K562 (cell line): ENCODE measurements around the gene MET. TPM values are rescaled to one million over a fixed set of nuclear protein-coding genes. Genes with fewer than 3 reads are reported as not detected.

Source experiments
- CBFB ChIP-seq: sonication (generic); formaldehyde crosslinking; IDR thresholded peaks from 2 replicates; pipeline ENCODE4 v1.4.0; 2020; ENCODE audit warnings: mild to moderate bottlenecking, missing genetic modification reagents
- DACH1 ChIP-seq: fragments of 450-650 bp; IDR thresholded peaks from 2 replicates; pipeline ENCODE4 v1.6.1; 2018; ENCODE audit not compliant: partially characterized antibody
- MAFF ChIP-seq: IDR thresholded peaks from 2 replicates; pipeline ENCODE4 v1.6.1; 2012; ENCODE audit warnings: low read length, improper control_type of control experiment
- RCOR1 ChIP-seq, 2 experiments: IDR thresholded peaks; 2 replicates each; pipeline ENCODE4 v1.6.1; 2012; ENCODE audit warnings: low read depth in 2 of 2, low read length in 2 of 2, borderline replicate concordance in 1 of 2, improper control_type of control experiment in 1 of 2
- RHOXF2B ChIP-seq: fragments of 250-450 bp; sonication (Bioruptor Pico); conservative IDR thresholded peaks from 2 replicates; pipeline ENCODE4 v1.5.1; 2021
- TAF1 ChIP-seq: IDR thresholded peaks from 2 replicates; pipeline ENCODE4 v1.6.1; 2011; ENCODE audit warnings: mild to moderate bottlenecking, low read length, moderate library complexity; ENCODE audit not compliant: insufficient read depth, control insufficient read depth, severe bottlenecking; ENCODE audit errors: extremely low read depth
- ZFP1 ChIP-seq: fragments of 450-650 bp; formaldehyde crosslinking; IDR thresholded peaks from 2 replicates; pipeline ENCODE4 v1.4.0; 2020; ENCODE audit warnings: mild to moderate bottlenecking, mixed read lengths
- polyA plus RNA-seq, 8 experiments: library from polyadenylated mRNA; depleted of rRNA in 4 of 8; stranded (reverse) in 5 of 8; unstranded in 3 of 8; fragments of >200 nt; fragmentation: Nextera tagmentation in 2 of 8; fragmentation: Illumina TruSeq in 1 of 8; extraction: Ambion mirVana in 2 of 8; extraction: Trizol in 1 of 8; gene quantifications; 2 replicates each; pipeline versions ENCODE4 v1.2.1 to v1.2.3, GENCODE V29; 2011 to 2014; ENCODE audit warnings: inconsistent platforms in 1 of 8, missing spikeins in 1 of 8
- total RNA-seq, 7 experiments: library from RNA; depleted of rRNA in 6 of 7; stranded (reverse); fragments of >200 nt in 6 of 7; fragmentation: Illumina TruSeq in 2 of 7; extraction: Trizol in 2 of 7; gene quantifications; 2 replicates each; pipeline versions ENCODE4 v1.2.1 to v1.2.3, GENCODE V29; 2011 to 2021; ENCODE audit warnings: low replicate concordance in 1 of 7
- TF ChIP-seq, protein P1 (sequence below): fragments of 450-650 bp; formaldehyde crosslinking; IDR thresholded peaks from 2 replicates; pipeline ENCODE4 v1.4.0; 2020; ENCODE audit warnings: mild to moderate bottlenecking, moderate library complexity
- TF ChIP-seq, protein P2 (sequence below): fragments of 250-450 bp; sonication (Bioruptor Pico); IDR thresholded peaks from 2 replicates; pipeline ENCODE4 v1.4.0; 2020; ENCODE audit warnings: borderline replicate concordance
- TF ChIP-seq, protein P3 (sequence below), 2 experiments: fragments of 450-650 bp; IDR thresholded peaks; 2 replicates each; pipeline ENCODE4 v1.6.1; 2018; ENCODE audit warnings: mild to moderate bottlenecking in 2 of 2, low read depth in 1 of 2; ENCODE audit not compliant: partially characterized antibody in 2 of 2
- TF ChIP-seq, protein P4 (sequence below): fragments of 250-450 bp; sonication (Bioruptor Pico); IDR thresholded peaks from 2 replicates; pipeline ENCODE4 v1.4.0; 2020; ENCODE audit warnings: mild to moderate bottlenecking

MET gene
- total and polyA plus RNA-seq, 9 of the 15 experiments (the other 6 are each of a cell fraction or from before 2014, with no cell fraction given) = 0.84 to 2.4 (median 1.1) TPM

DNA sequence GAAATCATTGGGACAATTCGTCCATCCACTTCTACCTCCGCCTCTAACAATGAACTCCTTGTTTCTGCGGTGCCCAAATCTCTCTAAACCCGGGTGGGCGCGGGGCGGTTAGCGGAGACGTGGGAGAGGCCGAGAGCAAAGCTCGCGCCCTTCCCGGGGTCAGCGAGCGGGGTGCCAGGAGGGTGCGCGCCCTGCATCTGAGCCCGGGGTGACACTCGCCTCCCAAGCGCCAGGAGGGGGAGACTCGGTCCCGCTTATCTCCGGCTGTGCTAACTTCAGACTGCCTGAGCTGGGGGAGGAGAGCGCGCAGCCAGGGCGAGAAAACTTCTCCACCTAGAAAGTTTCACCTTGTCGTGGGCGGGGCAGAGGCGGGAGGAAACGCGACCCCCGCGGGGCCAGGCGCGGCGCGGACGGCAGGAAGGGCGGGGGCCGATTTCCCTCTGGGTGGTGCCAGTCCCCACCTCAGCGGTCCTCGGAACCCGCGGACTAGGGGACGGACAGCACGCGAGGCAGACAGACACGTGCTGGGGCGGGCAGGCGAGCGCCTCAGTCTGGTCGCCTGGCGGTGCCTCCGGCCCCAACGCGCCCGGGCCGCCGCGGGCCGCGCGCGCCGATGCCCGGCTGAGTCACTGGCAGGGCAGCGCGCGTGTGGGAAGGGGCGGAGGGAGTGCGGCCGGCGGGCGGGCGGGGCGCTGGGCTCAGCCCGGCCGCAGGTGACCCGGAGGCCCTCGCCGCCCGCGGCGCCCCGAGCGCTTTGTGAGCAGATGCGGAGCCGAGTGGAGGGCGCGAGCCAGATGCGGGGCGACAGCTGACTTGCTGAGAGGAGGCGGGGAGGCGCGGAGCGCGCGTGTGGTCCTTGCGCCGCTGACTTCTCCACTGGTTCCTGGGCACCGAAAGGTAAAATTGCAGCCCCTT is at the start of gene MET (continued):
- no peak for TF ChIP-seq CBFB
- TF ChIP-seq, protein P1, sequence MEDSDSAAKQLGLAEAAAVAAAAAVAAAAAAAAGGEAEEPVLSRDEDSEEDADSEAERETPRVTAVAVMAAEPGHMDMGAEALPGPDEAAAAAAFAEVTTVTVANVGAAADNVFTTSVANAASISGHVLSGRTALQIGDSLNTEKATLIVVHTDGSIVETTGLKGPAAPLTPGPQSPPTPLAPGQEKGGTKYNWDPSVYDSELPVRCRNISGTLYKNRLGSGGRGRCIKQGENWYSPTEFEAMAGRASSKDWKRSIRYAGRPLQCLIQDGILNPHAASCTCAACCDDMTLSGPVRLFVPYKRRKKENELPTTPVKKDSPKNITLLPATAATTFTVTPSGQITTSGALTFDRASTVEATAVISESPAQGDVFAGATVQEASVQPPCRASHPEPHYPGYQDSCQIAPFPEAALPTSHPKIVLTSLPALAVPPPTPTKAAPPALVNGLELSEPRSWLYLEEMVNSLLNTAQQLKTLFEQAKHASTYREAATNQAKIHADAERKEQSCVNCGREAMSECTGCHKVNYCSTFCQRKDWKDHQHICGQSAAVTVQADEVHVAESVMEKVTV (CRISPR knock-in tag) = peak; percentile 82
- no peak for TF ChIP-seq RHOXF2B (CRISPR knock-in tag)
- TF ChIP-seq, protein P2, sequence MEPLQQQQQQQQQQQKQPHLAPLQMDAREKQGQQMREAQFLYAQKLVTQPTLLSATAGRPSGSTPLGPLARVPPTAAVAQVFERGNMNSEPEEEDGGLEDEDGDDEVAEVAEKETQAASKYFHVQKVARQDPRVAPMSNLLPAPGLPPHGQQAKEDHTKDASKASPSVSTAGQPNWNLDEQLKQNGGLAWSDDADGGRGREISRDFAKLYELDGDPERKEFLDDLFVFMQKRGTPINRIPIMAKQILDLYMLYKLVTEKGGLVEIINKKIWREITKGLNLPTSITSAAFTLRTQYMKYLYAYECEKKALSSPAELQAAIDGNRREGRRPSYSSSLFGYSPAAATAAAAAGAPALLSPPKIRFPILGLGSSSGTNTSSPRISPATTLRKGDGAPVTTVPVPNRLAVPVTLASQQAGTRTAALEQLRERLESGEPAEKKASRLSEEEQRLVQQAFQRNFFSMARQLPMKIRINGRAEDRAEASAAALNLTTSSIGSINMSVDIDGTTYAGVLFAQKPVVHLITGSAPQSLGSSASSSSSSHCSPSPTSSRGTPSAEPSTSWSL (CRISPR knock-in tag) = no peak
- TF ChIP-seq MAFF = no peak
- TF ChIP-seq, protein P3, sequence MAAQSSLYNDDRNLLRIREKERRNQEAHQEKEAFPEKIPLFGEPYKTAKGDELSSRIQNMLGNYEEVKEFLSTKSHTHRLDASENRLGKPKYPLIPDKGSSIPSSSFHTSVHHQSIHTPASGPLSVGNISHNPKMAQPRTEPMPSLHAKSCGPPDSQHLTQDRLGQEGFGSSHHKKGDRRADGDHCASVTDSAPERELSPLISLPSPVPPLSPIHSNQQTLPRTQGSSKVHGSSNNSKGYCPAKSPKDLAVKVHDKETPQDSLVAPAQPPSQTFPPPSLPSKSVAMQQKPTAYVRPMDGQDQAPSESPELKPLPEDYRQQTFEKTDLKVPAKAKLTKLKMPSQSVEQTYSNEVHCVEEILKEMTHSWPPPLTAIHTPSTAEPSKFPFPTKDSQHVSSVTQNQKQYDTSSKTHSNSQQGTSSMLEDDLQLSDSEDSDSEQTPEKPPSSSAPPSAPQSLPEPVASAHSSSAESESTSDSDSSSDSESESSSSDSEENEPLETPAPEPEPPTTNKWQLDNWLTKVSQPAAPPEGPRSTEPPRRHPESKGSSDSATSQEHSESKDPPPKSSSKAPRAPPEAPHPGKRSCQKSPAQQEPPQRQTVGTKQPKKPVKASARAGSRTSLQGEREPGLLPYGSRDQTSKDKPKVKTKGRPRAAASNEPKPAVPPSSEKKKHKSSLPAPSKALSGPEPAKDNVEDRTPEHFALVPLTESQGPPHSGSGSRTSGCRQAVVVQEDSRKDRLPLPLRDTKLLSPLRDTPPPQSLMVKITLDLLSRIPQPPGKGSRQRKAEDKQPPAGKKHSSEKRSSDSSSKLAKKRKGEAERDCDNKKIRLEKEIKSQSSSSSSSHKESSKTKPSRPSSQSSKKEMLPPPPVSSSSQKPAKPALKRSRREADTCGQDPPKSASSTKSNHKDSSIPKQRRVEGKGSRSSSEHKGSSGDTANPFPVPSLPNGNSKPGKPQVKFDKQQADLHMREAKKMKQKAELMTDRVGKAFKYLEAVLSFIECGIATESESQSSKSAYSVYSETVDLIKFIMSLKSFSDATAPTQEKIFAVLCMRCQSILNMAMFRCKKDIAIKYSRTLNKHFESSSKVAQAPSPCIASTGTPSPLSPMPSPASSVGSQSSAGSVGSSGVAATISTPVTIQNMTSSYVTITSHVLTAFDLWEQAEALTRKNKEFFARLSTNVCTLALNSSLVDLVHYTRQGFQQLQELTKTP (IDR thresholded peaks at IDR 0.05; ENCODE audit: low read depth in 1 of 2, partially characterized antibody in 2 of 2) = no peak
- no peak for TF ChIP-seq RCOR1 (IDR thresholded peaks at IDR 0.05; ENCODE audit: borderline replicate concordance in 1 of 2, low read depth in 2 of 2, low read length in 2 of 2)
- TF ChIP-seq, protein P4, sequence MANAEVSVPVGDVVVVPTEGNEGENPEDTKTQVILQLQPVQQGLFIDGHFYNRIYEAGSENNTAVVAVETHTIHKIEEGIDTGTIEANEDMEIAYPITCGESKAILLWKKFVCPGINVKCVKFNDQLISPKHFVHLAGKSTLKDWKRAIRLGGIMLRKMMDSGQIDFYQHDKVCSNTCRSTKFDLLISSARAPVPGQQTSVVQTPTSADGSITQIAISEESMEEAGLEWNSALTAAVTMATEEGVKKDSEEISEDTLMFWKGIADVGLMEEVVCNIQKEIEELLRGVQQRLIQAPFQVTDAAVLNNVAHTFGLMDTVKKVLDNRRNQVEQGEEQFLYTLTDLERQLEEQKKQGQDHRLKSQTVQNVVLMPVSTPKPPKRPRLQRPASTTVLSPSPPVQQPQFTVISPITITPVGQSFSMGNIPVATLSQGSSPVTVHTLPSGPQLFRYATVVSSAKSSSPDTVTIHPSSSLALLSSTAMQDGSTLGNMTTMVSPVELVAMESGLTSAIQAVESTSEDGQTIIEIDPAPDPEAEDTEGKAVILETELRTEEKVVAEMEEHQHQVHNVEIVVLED = no peak
- TF ChIP-seq ZFP1 = no peak
- TF ChIP-seq TAF1 = no peak
- TF ChIP-seq DACH1 = no peak
